GM12891 (cell line): ENCODE data around the gene TXNL4A.

Source experiments
- POLR2AphosphoS5 ChIP-seq: IDR thresholded peaks from 2 replicates; pipeline ENCODE4 v1.6.1; 2011; ENCODE audit warnings: low read depth, low read length, control low read depth
- TAF1 ChIP-seq: IDR thresholded peaks from 2 replicates; pipeline ENCODE4 v1.6.1; 2011; ENCODE audit warnings: low read depth, low read length, control low read depth

- TF ChIP-seq POLR2AphosphoS5 (no peak), TAF1 (no peak)
Measured at GRCh38 chr18:79936641-79937040, 51.7 kb downstream of the TXNL4A start.
